HepG2 (cell line): Measurements from ENCODE around the gene ANKS1B. TPM values are rescaled to one million over a fixed set of nuclear protein-coding genes. Genes with fewer than 3 reads are reported as not detected.

Experiments used
- ATAC-seq: fragments of 200-7000 bp; cut with Tn5 transposase; 3 replicates; pipeline ENCODE4 v1.9.1; 2020; ENCODE audit warnings: mild to moderate bottlenecking, moderate library complexity
- BruUV-seq: library from RNA; stranded (reverse); fragments of 400-500 nt; replicated peaks from 2 replicates; lab custom pipeline; 2021; lab: Mats Ljungman, UMichigan
- CTCF ChIA-PET: fragments of 300-600 bp; formaldehyde crosslinking; extraction: SDS; loops from one replicate; lab custom pipeline; 2021; ENCODE audit warnings: low total read pairs, inconsistent platforms, low intra/inter-chr PET ratio; lab: Yijun Ruan, JAX
- POLR2A ChIA-PET: fragments of 350-600 bp; sonication (Branson Sonifier 250); formaldehyde crosslinking; loops from one replicate; lab custom pipeline; 2020; ENCODE audit warnings: antibody characterized with exemption, inconsistent platforms; lab: Yijun Ruan, JAX
- DNase-seq: peaks from one replicate; pipeline ENCODE4 v3.0.0-alpha.2; 2015; ENCODE audit warnings: low spot score
- FAIRE-seq: peaks from 3 replicates; lab custom pipeline; 2011; peaks lifted over from hg19 to GRCh38; lab: Jason Lieb, UNC
- H2AFZ ChIP-seq: one replicate; pipeline ENCODE4 v1.6.1; 2011; ENCODE audit warnings: low read length, inconsistent platforms
- H3K27ac ChIP-seq: fragments of 300-600 bp; 3 replicates; pipeline ENCODE4 v1.8.0; 2011; ENCODE audit warnings: mixed run types, mild to moderate bottlenecking, mixed read lengths, low read length, inconsistent platforms; ENCODE audit not compliant: insufficient read depth; ENCODE audit errors: extremely low read length
- H3K27me3 ChIP-seq, 2 experiments: fragments of 200-600 bp in 1 of 2; 2 replicates in 1 of 2; 3 replicates in 1 of 2; pipeline versions ENCODE4 v1.6.0 to v1.8.0; 2011; ENCODE audit warnings: low read length in 2 of 2, mild to moderate bottlenecking in 2 of 2, moderate library complexity in 2 of 2, inconsistent platforms in 1 of 2; ENCODE audit not compliant: insufficient read depth in 2 of 2, control insufficient read depth in 1 of 2
- H3K36me3 ChIP-seq, 2 experiments: fragments of 200-600 bp in 1 of 2; replicated peaks in 1 of 2; 2 replicates in 1 of 2; 3 replicates in 1 of 2; pipeline versions ENCODE4 v1.5.1 to v1.8.0; 2011; ENCODE audit warnings: low read length in 2 of 2, inconsistent platforms in 1 of 2; ENCODE audit not compliant: insufficient read depth in 2 of 2, control insufficient read depth in 1 of 2
- H3K4me1 ChIP-seq: 2 replicates; pipeline ENCODE4 v1.5.1; 2012; ENCODE audit warnings: low read length, inconsistent platforms; ENCODE audit not compliant: insufficient read depth
- H3K4me2 ChIP-seq: 2 replicates; pipeline ENCODE4 v1.6.0; 2011; ENCODE audit warnings: low read depth, low read length, inconsistent platforms
- H3K4me3 ChIP-seq, 3 experiments: fragments of 200-600 bp in 1 of 3; sonication (generic), shearing (Covaris generic) in 1 of 3; replicated peaks in 1 of 3; 2 replicates each; pipeline ENCODE4 v1.5.1; 2011 to 2016; ENCODE audit warnings: low read length in 3 of 3, inconsistent platforms in 2 of 3, low read depth in 2 of 3, mild to moderate bottlenecking in 2 of 3, control low read depth in 1 of 3, mixed read lengths in 1 of 3; ENCODE audit not compliant: insufficient read depth in 1 of 3
- H3K79me2 ChIP-seq: one replicate; pipeline ENCODE4 v1.6.1; 2011; ENCODE audit warnings: low read length, inconsistent platforms; ENCODE audit not compliant: insufficient read depth
- H3K9ac ChIP-seq: 2 replicates; pipeline ENCODE4 v1.6.0; 2011; ENCODE audit warnings: mild to moderate bottlenecking, low read depth, low read length, inconsistent platforms; ENCODE audit not compliant: insufficient read depth
- H3K9me3 ChIP-seq: 2 replicates; pipeline ENCODE4 v1.5.1; 2012; ENCODE audit warnings: mild to moderate bottlenecking, low read length
- H4K20me1 ChIP-seq: 2 replicates; pipeline ENCODE4 v1.6.0; 2011; ENCODE audit warnings: inconsistent platforms, mild to moderate bottlenecking, low read length, moderate library complexity; ENCODE audit not compliant: insufficient read depth
- AFF4 ChIP-seq: sonication (generic); formaldehyde crosslinking; IDR thresholded peaks from 2 replicates; pipeline ENCODE4 v1.4.0; 2020; ENCODE audit warnings: missing genetic modification reagents
- ATF1 ChIP-seq: IDR thresholded peaks from 2 replicates; pipeline ENCODE4 v1.6.1; 2016; ENCODE audit warnings: mild to moderate bottlenecking, control low read depth
- CENPX ChIP-seq: sonication (generic); formaldehyde crosslinking; IDR thresholded peaks from 2 replicates; pipeline ENCODE4 v1.9.0; 2021; ENCODE audit warnings: mild to moderate bottlenecking, missing genetic modification reagents, moderate library complexity
- CREBL2 ChIP-seq: sonication (generic); formaldehyde crosslinking; IDR thresholded peaks from 2 replicates; pipeline ENCODE4 v1.8.1; 2023; ENCODE audit warnings: missing genetic modification reagents, mild to moderate bottlenecking, borderline replicate concordance
- IRX3 ChIP-seq: sonication (generic); formaldehyde crosslinking; IDR thresholded peaks from 2 replicates; pipeline ENCODE4 v1.8.1; 2023; ENCODE audit warnings: mild to moderate bottlenecking, low read depth, missing genetic modification reagents, borderline replicate concordance
- NAIF1 ChIP-seq: sonication (generic); formaldehyde crosslinking; IDR thresholded peaks from 2 replicates; pipeline ENCODE4 v1.5.0; 2020; ENCODE audit warnings: mild to moderate bottlenecking, missing genetic modification reagents, borderline replicate concordance
- NFKB2 ChIP-seq: sonication (generic); formaldehyde crosslinking; IDR thresholded peaks from 2 replicates; pipeline ENCODE4 v1.4.0; 2020; ENCODE audit warnings: missing genetic modification reagents, borderline replicate concordance
- RFX1 ChIP-seq: fragments of 450-650 bp; IDR thresholded peaks from 2 replicates; pipeline ENCODE4 v1.6.1; 2017
- SAFB2 ChIP-seq: sonication (generic); formaldehyde crosslinking; IDR thresholded peaks from 2 replicates; pipeline ENCODE4 v1.5.1; 2020; ENCODE audit warnings: missing genetic modification reagents, low read depth, mild to moderate bottlenecking, borderline replicate concordance
- ZBTB7B ChIP-seq: sonication (generic); formaldehyde crosslinking; IDR thresholded peaks from 2 replicates; pipeline ENCODE4 v1.4.0; 2020; ENCODE audit warnings: missing genetic modification reagents
- ZNF33B ChIP-seq: sonication (generic); formaldehyde crosslinking; IDR thresholded peaks from 2 replicates; pipeline ENCODE4 v1.5.1; 2020; ENCODE audit warnings: mild to moderate bottlenecking, missing genetic modification reagents
- ZNF589 ChIP-seq: sonication (generic); formaldehyde crosslinking; conservative IDR thresholded peaks from 2 replicates; pipeline ENCODE4 v1.8.0; 2022; ENCODE audit warnings: mild to moderate bottlenecking, moderate library complexity, missing genetic modification reagents
- ZNF691 ChIP-seq: sonication (generic); formaldehyde crosslinking; IDR thresholded peaks from 2 replicates; pipeline ENCODE4 v1.4.0; 2020; ENCODE audit warnings: missing genetic modification reagents, low read depth, mild to moderate bottlenecking, borderline replicate concordance
- ZNF740 ChIP-seq: sonication (generic); formaldehyde crosslinking; IDR thresholded peaks from 2 replicates; pipeline ENCODE4 v1.4.0; 2020; ENCODE audit warnings: missing genetic modification reagents
- WGBS: methylation state at CpG from one replicate; pipeline ENCODE4 v1.1.6; 2017; ENCODE audit warnings: low lambda C conversion rate; 5-methylcytosine and 5-hydroxymethylcytosine counted together
- in situ Hi-C: cut with HindIII; loops from 2 replicates; pipeline ENCODE4 v1.10.0; 2017; ENCODE audit warnings: low pct_unique_long_range_greater_than_20kb; ENCODE audit not compliant: extremely low pct_ligation_motif_present
- intact Hi-C: fragments of 100-400 bp; cut with micrococcal nuclease; formaldehyde crosslinking; loops from one replicate; pipeline ENCODE4 v1.10.0; 2022; ENCODE audit not compliant: unreplicated experiment
- polyA plus RNA-seq, 8 experiments: library from polyadenylated mRNA; depleted of rRNA in 3 of 8; stranded (reverse) in 7 of 8; unstranded in 1 of 8; fragments of >200 nt; fragmentation: Illumina TruSeq in 4 of 8; extraction: Trizol in 4 of 8; gene quantifications; 2 replicates each; pipeline versions ENCODE4 v1.2.1 to v1.2.3, GENCODE V29; 2011 to 2016; ENCODE audit warnings: low read depth in 4 of 8, missing spikeins in 1 of 8, mixed read lengths in 1 of 8; ENCODE audit not compliant: insufficient read depth in 1 of 8
- total RNA-seq, 5 experiments: library from RNA; depleted of rRNA; stranded (reverse); fragments of >200 nt; fragmentation: Illumina TruSeq; extraction: Trizol; gene quantifications; 2 replicates each; pipeline ENCODE4 v1.2.3, GENCODE V29; 2016; ENCODE audit warnings: low read depth in 1 of 5

Gene ANKS1B
- total and polyA plus RNA-seq, 2 of the 13 experiments (the other 11 are each of a cell fraction or from before 2014, with no cell fraction given), result 0.15 TPM; not detected in 1

GRCh38 chr12:99513066-99513465 is 471.7 kb downstream of the ANKS1B start:
- no TSS peak for BruUV-seq
- FAIRE-seq (no peak), DNase-seq (no peak), ATAC-seq (no peak)
- H2AFZ ChIP-seq, result no peak overlapping the region
- no peaks in the 10 kb centered on the region for H3K27me3 ChIP-seq
- no peak overlapping the region for H3K27ac ChIP-seq
- no peaks in the 10 kb centered on the region for H3K36me3 ChIP-seq
- H3K79me2 ChIP-seq, result no peaks in the 10 kb centered on the region
- H3K4me3 ChIP-seq, result no peak overlapping the region
- TF ChIP-seq ZNF740 (no peak), SAFB2 (CRISPR knock-in tag) (no peak), ZNF33B (CRISPR knock-in tag) (no peak), ZNF589 (CRISPR knock-in tag) (no peak), NAIF1 (CRISPR knock-in tag) (no peak), AFF4 (CRISPR knock-in tag) (no peak), ATF1 (CRISPR knock-in tag) (no peak), NFKB2 (CRISPR knock-in tag) (no peak), IRX3 (CRISPR knock-in tag) (no peak), CREBL2 (CRISPR knock-in tag) (no peak), ZNF691 (no peak), CENPX (CRISPR knock-in tag) (no peak), ZBTB7B (CRISPR knock-in tag) (no peak), RFX1 (no peak)
- H4K20me1 ChIP-seq, result no peaks in the 10 kb centered on the region
- in situ Hi-C loops (no loop called here), intact Hi-C loops (no loop called here)
- 3% methylated on average over 2 of the region's 2 CpGs for WGBS
- no peaks in the 10 kb centered on the region for H3K4me1 ChIP-seq
- no peaks in the 10 kb centered on the region; the same call in 1 of the 2 replicates for H3K9me3 ChIP-seq
- no peak overlapping the region for H3K9ac ChIP-seq
- ChIA-PET CTCF (no interaction called here), POLR2A (no interaction called here)
- no peak overlapping the region for H3K4me2 ChIP-seq
